WTC11 (cell line): ENCODE results near the gene KIAA1586.

Experiments
- ARID4B ChIP-seq: sonication (generic); formaldehyde crosslinking; IDR thresholded peaks from 2 replicates; pipeline ENCODE4 v1.8.0; 2023; ENCODE audit warnings: missing genetic modification reagents, mild to moderate bottlenecking, borderline replicate concordance
- CTCF ChIP-seq: fragments of 200-600 bp; IDR thresholded peaks from 2 replicates; pipeline ENCODE4 v1.8.0; 2022; ENCODE audit warnings: antibody characterized with exemption
- E2F1 ChIP-seq: sonication (generic); formaldehyde crosslinking; IDR thresholded peaks from 2 replicates; pipeline ENCODE4 v1.8.0; 2022; ENCODE audit warnings: mild to moderate bottlenecking, missing genetic modification reagents
- ELF4 ChIP-seq: sonication (generic); formaldehyde crosslinking; IDR thresholded peaks from 2 replicates; pipeline ENCODE4 v1.8.1; 2022; ENCODE audit warnings: low read depth, mild to moderate bottlenecking, moderate library complexity, missing genetic modification reagents
- ETV6 ChIP-seq: sonication (generic); formaldehyde crosslinking; IDR thresholded peaks from 2 replicates; pipeline ENCODE4 v1.8.1; 2022; ENCODE audit warnings: mild to moderate bottlenecking, missing genetic modification reagents
- FOXJ3 ChIP-seq: sonication (generic); formaldehyde crosslinking; IDR thresholded peaks from 2 replicates; pipeline ENCODE4 v1.9.0; 2021; ENCODE audit warnings: missing genetic modification reagents, mild to moderate bottlenecking, borderline replicate concordance
- MAX ChIP-seq: sonication (generic); formaldehyde crosslinking; IDR thresholded peaks from 2 replicates; pipeline ENCODE4 v1.8.0; 2022; ENCODE audit warnings: mild to moderate bottlenecking, missing genetic modification reagents
- NFYB ChIP-seq: sonication (generic); formaldehyde crosslinking; conservative IDR thresholded peaks from 2 replicates; pipeline ENCODE4 v1.8.0; 2022; ENCODE audit warnings: low read depth, missing genetic modification reagents
- SMAD3 ChIP-seq: sonication (generic); formaldehyde crosslinking; IDR thresholded peaks from 2 replicates; pipeline ENCODE4 v1.8.0; 2022; ENCODE audit warnings: missing genetic modification reagents, mild to moderate bottlenecking, borderline replicate concordance
- USF1 ChIP-seq: sonication (generic); formaldehyde crosslinking; IDR thresholded peaks from 2 replicates; pipeline ENCODE4 v1.8.0; 2022; ENCODE audit warnings: mild to moderate bottlenecking, missing genetic modification reagents
- ZNF232 ChIP-seq: sonication (generic); formaldehyde crosslinking; IDR thresholded peaks from 2 replicates; pipeline ENCODE4 v1.8.0; 2022; ENCODE audit warnings: mild to moderate bottlenecking, missing genetic modification reagents
- ZNF512 ChIP-seq: sonication (generic); formaldehyde crosslinking; IDR thresholded peaks from 2 replicates; pipeline ENCODE4 v1.8.1; 2022; ENCODE audit warnings: missing genetic modification reagents, borderline replicate concordance

GRCh38 chr6:57029213-57029612, 17.3 kb upstream of the KIAA1586 start:
- TF ChIP-seq E2F1 (no peak), CTCF (no peak), ZNF232 (CRISPR knock-in tag) (no peak), USF1 (CRISPR knock-in tag) (no peak), ELF4 (CRISPR knock-in tag) (no peak), ARID4B (CRISPR knock-in tag) (no peak), MAX (no peak), NFYB (no peak), ZNF512 (no peak), FOXJ3 (CRISPR knock-in tag) (no peak), SMAD3 (CRISPR knock-in tag) (no peak), ETV6 (no peak)
